H1 (cell line): Measurements from ENCODE around the gene TRIM46. TPM values are rescaled to one million over a fixed set of nuclear protein-coding genes. Genes with fewer than 3 reads are reported as not detected.

Source experiments
- CHD2 ChIP-seq: IDR thresholded peaks from 2 replicates; pipeline ENCODE4 v1.6.1; 2012; ENCODE audit warnings: low read length, improper control_type of control experiment
- CREB1 ChIP-seq: IDR thresholded peaks from 2 replicates; pipeline ENCODE4 v1.6.1; 2012; ENCODE audit warnings: inconsistent platforms
- CTBP2 ChIP-seq: IDR thresholded peaks from 2 replicates; pipeline ENCODE4 v1.7.0; 2011; ENCODE audit warnings: borderline replicate concordance, mild to moderate bottlenecking, moderate library complexity, mixed read lengths, low read length; ENCODE audit not compliant: insufficient read depth, insufficient read length
- EP300 ChIP-seq, 2 experiments: IDR thresholded peaks; 1 replicate in 1 of 2; 2 replicates in 1 of 2; pipeline ENCODE4 v1.6.1; 2011 to 2012; ENCODE audit warnings: low read depth in 2 of 2, low read length in 2 of 2, mild to moderate bottlenecking in 2 of 2, borderline replicate concordance in 1 of 2, inconsistent platforms in 1 of 2, moderate library complexity in 1 of 2
- FOSL1 ChIP-seq: IDR thresholded peaks from 2 replicates; pipeline ENCODE4 v1.6.1; 2011; ENCODE audit warnings: mild to moderate bottlenecking, low read depth, low read length, moderate library complexity; ENCODE audit not compliant: insufficient read depth
- SIN3A ChIP-seq, 2 experiments: IDR thresholded peaks in 1 of 2; conservative IDR thresholded peaks in 1 of 2; 2 replicates each; pipeline ENCODE4 v1.6.1; 2011 to 2012; ENCODE audit warnings: low read length in 2 of 2, improper control_type of control experiment in 1 of 2, low read depth in 1 of 2, mild to moderate bottlenecking in 1 of 2
- SIX5 ChIP-seq: IDR thresholded peaks from 2 replicates; pipeline ENCODE4 v1.6.1; 2011; ENCODE audit warnings: mild to moderate bottlenecking, low read depth, low read length
- polyA plus RNA-seq, 7 experiments: library from polyadenylated mRNA; depleted of rRNA in 3 of 7; stranded (reverse) in 5 of 7; unstranded in 2 of 7; fragments of >200 nt in 5 of 7; fragments of 200-250 nt in 2 of 7; gene quantifications; 1 replicate in 5 of 7; 2 replicates in 1 of 7; 4 replicates in 1 of 7; pipeline versions ENCODE4 v1.2.1 to v1.2.3, GENCODE V29; 2011 to 2013; ENCODE audit warnings: missing spikeins in 2 of 7, mixed read lengths in 2 of 7
- total RNA-seq: library from RNA; stranded (reverse); fragmentation: NEBNext Ultra II Directional; extraction: Animal tissue kit (Norgen Biotek cat#: 25700); gene quantifications from 2 replicates; pipeline ENCODE4 v1.2.1, GENCODE V29; 2021
- TF ChIP-seq, protein P1 (sequence below): fragments of 300-600 bp; sonication (generic); IDR thresholded peaks from 2 replicates; pipeline ENCODE4 v1.7.1; 2012; ENCODE audit warnings: low read length, moderate library complexity, mild to moderate bottlenecking, inconsistent platforms; ENCODE audit not compliant: insufficient replicate concordance

TRIM46 gene
- total and polyA plus RNA-seq, 2 of the 8 experiments (the other 6 are each of a cell fraction or from before 2014, with no cell fraction given): 15.5 to 21.6 TPM

DNA sequence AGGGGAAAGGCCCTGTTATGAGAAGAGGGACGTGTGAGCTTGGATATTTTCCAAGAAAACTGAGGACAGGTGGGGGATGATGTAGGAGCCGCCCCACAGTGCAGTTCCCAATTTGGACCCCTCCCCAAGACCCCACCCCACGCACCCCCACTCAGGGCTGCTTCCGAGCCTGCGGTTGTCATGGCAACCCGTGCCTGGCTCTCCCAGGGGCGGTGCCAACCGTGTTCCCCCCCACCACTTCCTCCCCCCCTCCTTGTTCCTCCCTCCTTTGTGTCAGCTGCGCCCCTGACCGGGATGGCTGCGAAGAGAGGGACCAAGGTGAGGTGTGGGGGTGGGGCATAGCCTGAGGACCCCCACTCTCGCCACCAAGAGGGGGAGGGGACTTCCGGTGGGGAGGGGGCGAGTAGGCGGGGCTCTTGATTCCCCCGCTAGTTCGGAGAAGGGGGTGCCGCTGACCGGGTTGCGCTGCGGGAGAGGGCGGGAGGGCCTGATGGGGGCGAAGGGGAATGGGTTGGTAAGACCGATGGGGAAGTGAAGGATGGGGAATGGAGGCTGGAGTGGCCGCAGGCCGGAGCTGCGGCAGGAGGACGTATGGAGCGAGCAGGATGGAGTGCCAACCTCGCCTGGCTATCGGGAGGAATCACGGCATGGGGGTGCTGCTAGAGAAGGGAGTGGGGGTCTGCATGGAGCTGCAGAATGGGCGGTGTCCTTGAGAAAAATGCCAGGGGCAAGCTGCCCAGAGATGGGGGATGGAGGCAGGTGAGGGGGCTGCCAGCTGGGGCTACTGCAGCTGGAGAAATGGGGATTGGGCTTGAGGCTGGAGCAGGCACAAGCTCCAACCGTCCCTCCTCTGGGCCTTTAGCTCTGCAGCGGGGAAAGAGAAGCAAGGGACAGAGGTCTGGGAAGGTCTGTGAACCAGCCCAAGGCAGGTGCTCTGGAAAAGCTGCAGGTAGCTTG, 953 bp downstream of the TRIM46 start (continued):
- TF ChIP-seq, protein P1, sequence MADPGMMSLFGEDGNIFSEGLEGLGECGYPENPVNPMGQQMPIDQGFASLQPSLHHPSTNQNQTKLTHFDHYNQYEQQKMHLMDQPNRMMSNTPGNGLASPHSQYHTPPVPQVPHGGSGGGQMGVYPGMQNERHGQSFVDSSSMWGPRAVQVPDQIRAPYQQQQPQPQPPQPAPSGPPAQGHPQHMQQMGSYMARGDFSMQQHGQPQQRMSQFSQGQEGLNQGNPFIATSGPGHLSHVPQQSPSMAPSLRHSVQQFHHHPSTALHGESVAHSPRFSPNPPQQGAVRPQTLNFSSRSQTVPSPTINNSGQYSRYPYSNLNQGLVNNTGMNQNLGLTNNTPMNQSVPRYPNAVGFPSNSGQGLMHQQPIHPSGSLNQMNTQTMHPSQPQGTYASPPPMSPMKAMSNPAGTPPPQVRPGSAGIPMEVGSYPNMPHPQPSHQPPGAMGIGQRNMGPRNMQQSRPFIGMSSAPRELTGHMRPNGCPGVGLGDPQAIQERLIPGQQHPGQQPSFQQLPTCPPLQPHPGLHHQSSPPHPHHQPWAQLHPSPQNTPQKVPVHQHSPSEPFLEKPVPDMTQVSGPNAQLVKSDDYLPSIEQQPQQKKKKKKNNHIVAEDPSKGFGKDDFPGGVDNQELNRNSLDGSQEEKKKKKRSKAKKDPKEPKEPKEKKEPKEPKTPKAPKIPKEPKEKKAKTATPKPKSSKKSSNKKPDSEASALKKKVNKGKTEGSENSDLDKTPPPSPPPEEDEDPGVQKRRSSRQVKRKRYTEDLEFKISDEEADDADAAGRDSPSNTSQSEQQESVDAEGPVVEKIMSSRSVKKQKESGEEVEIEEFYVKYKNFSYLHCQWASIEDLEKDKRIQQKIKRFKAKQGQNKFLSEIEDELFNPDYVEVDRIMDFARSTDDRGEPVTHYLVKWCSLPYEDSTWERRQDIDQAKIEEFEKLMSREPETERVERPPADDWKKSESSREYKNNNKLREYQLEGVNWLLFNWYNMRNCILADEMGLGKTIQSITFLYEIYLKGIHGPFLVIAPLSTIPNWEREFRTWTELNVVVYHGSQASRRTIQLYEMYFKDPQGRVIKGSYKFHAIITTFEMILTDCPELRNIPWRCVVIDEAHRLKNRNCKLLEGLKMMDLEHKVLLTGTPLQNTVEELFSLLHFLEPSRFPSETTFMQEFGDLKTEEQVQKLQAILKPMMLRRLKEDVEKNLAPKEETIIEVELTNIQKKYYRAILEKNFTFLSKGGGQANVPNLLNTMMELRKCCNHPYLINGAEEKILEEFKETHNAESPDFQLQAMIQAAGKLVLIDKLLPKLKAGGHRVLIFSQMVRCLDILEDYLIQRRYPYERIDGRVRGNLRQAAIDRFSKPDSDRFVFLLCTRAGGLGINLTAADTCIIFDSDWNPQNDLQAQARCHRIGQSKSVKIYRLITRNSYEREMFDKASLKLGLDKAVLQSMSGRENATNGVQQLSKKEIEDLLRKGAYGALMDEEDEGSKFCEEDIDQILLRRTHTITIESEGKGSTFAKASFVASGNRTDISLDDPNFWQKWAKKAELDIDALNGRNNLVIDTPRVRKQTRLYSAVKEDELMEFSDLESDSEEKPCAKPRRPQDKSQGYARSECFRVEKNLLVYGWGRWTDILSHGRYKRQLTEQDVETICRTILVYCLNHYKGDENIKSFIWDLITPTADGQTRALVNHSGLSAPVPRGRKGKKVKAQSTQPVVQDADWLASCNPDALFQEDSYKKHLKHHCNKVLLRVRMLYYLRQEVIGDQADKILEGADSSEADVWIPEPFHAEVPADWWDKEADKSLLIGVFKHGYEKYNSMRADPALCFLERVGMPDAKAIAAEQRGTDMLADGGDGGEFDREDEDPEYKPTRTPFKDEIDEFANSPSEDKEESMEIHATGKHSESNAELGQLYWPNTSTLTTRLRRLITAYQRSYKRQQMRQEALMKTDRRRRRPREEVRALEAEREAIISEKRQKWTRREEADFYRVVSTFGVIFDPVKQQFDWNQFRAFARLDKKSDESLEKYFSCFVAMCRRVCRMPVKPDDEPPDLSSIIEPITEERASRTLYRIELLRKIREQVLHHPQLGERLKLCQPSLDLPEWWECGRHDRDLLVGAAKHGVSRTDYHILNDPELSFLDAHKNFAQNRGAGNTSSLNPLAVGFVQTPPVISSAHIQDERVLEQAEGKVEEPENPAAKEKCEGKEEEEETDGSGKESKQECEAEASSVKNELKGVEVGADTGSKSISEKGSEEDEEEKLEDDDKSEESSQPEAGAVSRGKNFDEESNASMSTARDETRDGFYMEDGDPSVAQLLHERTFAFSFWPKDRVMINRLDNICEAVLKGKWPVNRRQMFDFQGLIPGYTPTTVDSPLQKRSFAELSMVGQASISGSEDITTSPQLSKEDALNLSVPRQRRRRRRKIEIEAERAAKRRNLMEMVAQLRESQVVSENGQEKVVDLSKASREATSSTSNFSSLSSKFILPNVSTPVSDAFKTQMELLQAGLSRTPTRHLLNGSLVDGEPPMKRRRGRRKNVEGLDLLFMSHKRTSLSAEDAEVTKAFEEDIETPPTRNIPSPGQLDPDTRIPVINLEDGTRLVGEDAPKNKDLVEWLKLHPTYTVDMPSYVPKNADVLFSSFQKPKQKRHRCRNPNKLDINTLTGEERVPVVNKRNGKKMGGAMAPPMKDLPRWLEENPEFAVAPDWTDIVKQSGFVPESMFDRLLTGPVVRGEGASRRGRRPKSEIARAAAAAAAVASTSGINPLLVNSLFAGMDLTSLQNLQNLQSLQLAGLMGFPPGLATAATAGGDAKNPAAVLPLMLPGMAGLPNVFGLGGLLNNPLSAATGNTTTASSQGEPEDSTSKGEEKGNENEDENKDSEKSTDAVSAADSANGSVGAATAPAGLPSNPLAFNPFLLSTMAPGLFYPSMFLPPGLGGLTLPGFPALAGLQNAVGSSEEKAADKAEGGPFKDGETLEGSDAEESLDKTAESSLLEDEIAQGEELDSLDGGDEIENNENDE: no peak
- TF ChIP-seq CHD2 (0 out of 2 replicates have a peak, but pooled peaks have one; percentile 28), SIX5 (no peak), SIN3A (conservative IDR thresholded peaks at IDR 0.05 in 1 of 2, IDR thresholded peaks at IDR 0.05 in 1 of 2; ENCODE audit: low read depth in 1 of 2, low read length in 2 of 2) (peak in 1 of 2 experiments; percentile 68; a peak in 1 of 4 replicates), CREB1 (peak; percentile 32; the same call in 1 of the 2 replicates), CTBP2 (no peak), FOSL1 (no peak), EP300 (IDR thresholded peaks at IDR 0.05; ENCODE audit: borderline replicate concordance in 1 of 2, low read depth in 2 of 2, low read length in 2 of 2) (peak in 1 of 2 experiments; percentile 75; a peak in 1 of 3 replicates)
